ENCODE measurements around the gene ENTPD8. TPM values are rescaled to one million over a fixed set of nuclear protein-coding genes. Genes with fewer than 3 reads are reported as not detected.

Gene ENTPD8
- total and polyA plus RNA-seq, 2 donors (not counting 1 experiment from before 2014, with no cell fraction given): under 0.01 TPM; not detected in 1

GRCh38 chr9:137427454-137428310, 13.5 kb downstream of the ENTPD8 start:
- no peak overlapping the region for H3K27ac ChIP-seq (ENCODE audit: insufficient read depth, low read length)
- no peak overlapping the region for H3K9ac ChIP-seq (ENCODE audit: insufficient read depth, low read length)
- H4K20me1 ChIP-seq (ENCODE audit: control insufficient read depth, extremely low read depth, insufficient read depth, low read length): no peaks in the 10 kb centered on the region
- no peak overlapping the region for H2AFZ ChIP-seq (ENCODE audit: low read length)
- H3K36me3 ChIP-seq (ENCODE audit: control insufficient read depth, insufficient read depth, low read length): no peaks in the 10 kb centered on the region
- no peaks in the 10 kb centered on the region for H3K79me2 ChIP-seq (ENCODE audit: control insufficient read depth, insufficient read depth, low read length)
- no peak overlapping the region for H3K4me3 ChIP-seq (replicated peaks in 1 of 4; ENCODE audit: control extremely low read depth in 1 of 4, insufficient read depth in 1 of 4, low read depth in 3 of 4, low read length in 4 of 4)
- TF ChIP-seq CTCF (conservative IDR thresholded peaks at IDR 0.05 in 1 of 2, IDR thresholded peaks at IDR 0.05 in 1 of 2; ENCODE audit: low read depth in 1 of 2, low read length in 2 of 2) (no peak), EZH2 (IDR thresholded peaks at IDR 0.05; ENCODE audit: low read length, missing control alignments) (no peak)
- peaks cover 8% of the 10 kb centered on the region for H3K4me1 ChIP-seq (ENCODE audit: control insufficient read depth, extremely low read depth, insufficient read depth, low read length)
- H3K9me3 ChIP-seq (ENCODE audit: control insufficient read depth, insufficient read depth, low read depth, low read length): no peaks in the 10 kb centered on the region
- no peaks in the 10 kb centered on the region for H3K27me3 ChIP-seq (ENCODE audit: control insufficient read depth, insufficient read depth, low read length)
- no peak overlapping the region for H3K4me2 ChIP-seq (ENCODE audit: extremely low read depth, insufficient read depth, low read length)
- no peak for DNase-seq (ENCODE audit: low read depth in 2 of 2)

- H3K36me3 ChIP-seq (ENCODE audit: control insufficient read depth, insufficient read depth, low read length): no peaks in the 10 kb centered on the region
- H3K27ac ChIP-seq (ENCODE audit: insufficient read depth, low read length): no peak overlapping the region
- no peak overlapping the region for H3K4me3 ChIP-seq (replicated peaks in 1 of 4; ENCODE audit: control extremely low read depth in 1 of 4, insufficient read depth in 1 of 4, low read depth in 3 of 4, low read length in 4 of 4)
- no peaks in the 10 kb centered on the region for H4K20me1 ChIP-seq (ENCODE audit: control insufficient read depth, extremely low read depth, insufficient read depth, low read length)
- no peaks in the 10 kb centered on the region for H3K27me3 ChIP-seq (ENCODE audit: control insufficient read depth, insufficient read depth, low read length)
- no peak overlapping the region for H3K4me2 ChIP-seq (ENCODE audit: extremely low read depth, insufficient read depth, low read length)
- peaks cover 2% of the 10 kb centered on the region for H3K79me2 ChIP-seq (ENCODE audit: control insufficient read depth, insufficient read depth, low read length)
- H3K9ac ChIP-seq (ENCODE audit: insufficient read depth, low read length): no peak overlapping the region
- H2AFZ ChIP-seq (ENCODE audit: low read length): no peak overlapping the region
- no peaks in the 10 kb centered on the region for H3K9me3 ChIP-seq (ENCODE audit: control insufficient read depth, insufficient read depth, low read depth, low read length)
- peaks cover 8% of the 10 kb centered on the region for H3K4me1 ChIP-seq (ENCODE audit: control insufficient read depth, extremely low read depth, insufficient read depth, low read length)
- DNase-seq (ENCODE audit: low read depth in 2 of 2): no peak
- TF ChIP-seq CTCF (conservative IDR thresholded peaks at IDR 0.05 in 1 of 2, IDR thresholded peaks at IDR 0.05 in 1 of 2; ENCODE audit: low read depth in 1 of 2, low read length in 2 of 2) (no peak), EZH2 (IDR thresholded peaks at IDR 0.05; ENCODE audit: low read length, missing control alignments) (no peak)
These were observed 15.0 kb downstream of the ENTPD8 start for GRCh38 chr9:137426018-137426681.

GRCh38 chr9:137423514-137424291, 17.5 kb downstream of the ENTPD8 start:
- Histone ChIP-seq H3K27ac (ENCODE audit: insufficient read depth, low read length) (no peak overlapping the region), H2AFZ (ENCODE audit: low read length) (no peak overlapping the region), H3K4me3 (replicated peaks in 1 of 4; ENCODE audit: control extremely low read depth in 1 of 4, insufficient read depth in 1 of 4, low read depth in 3 of 4, low read length in 4 of 4) (peak overlapping the region in 2 of 4 experiments; percentile 41 to 85), H3K36me3 (ENCODE audit: control insufficient read depth, insufficient read depth, low read length) (no peaks in the 10 kb centered on the region), H3K9ac (ENCODE audit: insufficient read depth, low read length) (no peak overlapping the region), H3K9me3 (ENCODE audit: control insufficient read depth, insufficient read depth, low read depth, low read length) (no peaks in the 10 kb centered on the region), H3K4me2 (ENCODE audit: extremely low read depth, insufficient read depth, low read length) (peak overlapping the region; percentile 40), H3K4me1 (ENCODE audit: control insufficient read depth, extremely low read depth, insufficient read depth, low read length) (peaks cover 8% of the 10 kb centered on the region), H3K79me2 (ENCODE audit: control insufficient read depth, insufficient read depth, low read length) (peaks cover 2% of the 10 kb centered on the region), H4K20me1 (ENCODE audit: control insufficient read depth, extremely low read depth, insufficient read depth, low read length) (no peaks in the 10 kb centered on the region), H3K27me3 (ENCODE audit: control insufficient read depth, insufficient read depth, low read length) (no peaks in the 10 kb centered on the region)
- TF ChIP-seq CTCF (conservative IDR thresholded peaks at IDR 0.05 in 1 of 2, IDR thresholded peaks at IDR 0.05 in 1 of 2; ENCODE audit: low read depth in 1 of 2, low read length in 2 of 2) (no peak), EZH2 (IDR thresholded peaks at IDR 0.05; ENCODE audit: low read length, missing control alignments) (no peak)
- DNase-seq (ENCODE audit: low read depth in 2 of 2): no peak

Data from fibroblast of lung (primary cell).